ENCODE measurements around the gene DTYMK.

Gene DTYMK

GRCh38 chr2:241633561-241633960 is 53.1 kb downstream of the DTYMK start:
- no peak overlapping the region for H3K27ac Mint-ChIP-seq
- no peak for DNase-seq
- no peak overlapping the region for H3K4me3 Mint-ChIP-seq
- no peaks in the 10 kb centered on the region for H3K27me3 Mint-ChIP-seq
- peaks cover 0 to under 1% of the 10 kb centered on the region in 2 donors for H3K9me3 Mint-ChIP-seq
- peaks cover 47% of the 10 kb centered on the region for H3K4me1 Mint-ChIP-seq
- ATAC-seq, result no peak

- H3K27me3 Mint-ChIP-seq, result no peaks in the 10 kb centered on the region
- ATAC-seq (no peak), DNase-seq (no peak)
- H3K9me3 Mint-ChIP-seq, result no peaks in the 10 kb centered on the region
- peak overlapping the region in 1 of 2 donors; percentile 88 for H3K27ac Mint-ChIP-seq
- peaks cover 49% of the 10 kb centered on the region for H3K4me1 Mint-ChIP-seq
- no peak overlapping the region for H3K4me3 Mint-ChIP-seq
Observed at GRCh38 chr2:241632478-241633325, 53.9 kb downstream of the DTYMK start.

GRCh38 chr2:241629762-241630435 is 56.7 kb downstream of the DTYMK start:
- Mint-ChIP-seq H3K9me3 (no peaks in the 10 kb centered on the region), H3K27ac (peak overlapping the region in 1 of 2 donors; percentile 61), H3K4me3 (no peak overlapping the region), H3K27me3 (no peaks in the 10 kb centered on the region), H3K4me1 (peaks cover 46% of the 10 kb centered on the region)
- no peak for ATAC-seq
- no peak for DNase-seq

GRCh38 chr2:241627675-241628074 is 58.9 kb downstream of the DTYMK start:
- ATAC-seq (no peak), DNase-seq (no peak)
- Mint-ChIP-seq H3K9me3 (no peaks in the 10 kb centered on the region), H3K27ac (no peak overlapping the region), H3K27me3 (no peaks in the 10 kb centered on the region), H3K4me3 (no peak overlapping the region), H3K4me1 (peaks cover 40% of the 10 kb centered on the region)
